H1 (cell line): ENCODE data around the gene LDLRAD3. TPM values are rescaled to one million over a fixed set of nuclear protein-coding genes. Genes with fewer than 3 reads are reported as not detected.

Source experiments
- CTCF ChIA-PET: fragments of 300-600 bp; sonication (Branson Sonifier 250); formaldehyde crosslinking; loops from one replicate; lab custom pipeline; 2021; ENCODE audit not compliant: partially characterized antibody; lab: Charles Lee
- POLR2A ChIA-PET: fragments of 300-600 bp; sonication (Branson Sonifier 250); formaldehyde crosslinking; loops from one replicate; lab custom pipeline; 2021; ENCODE audit warnings: inconsistent platforms; ENCODE audit not compliant: partially characterized antibody; lab: Charles Lee
- DNase-seq, 2 experiments: peaks; one replicate each; pipeline versions ENCODE4 v3.0.0 to v3.0.0-alpha.2; 2010 to 2022; ENCODE audit warnings: low spot score in 2 of 2, low read depth in 1 of 2, mixed read lengths in 1 of 2
- FAIRE-seq: peaks from 2 replicates; lab custom pipeline; 2011; peaks lifted over from hg19 to GRCh38; lab: Jason Lieb, UNC
- H2AFZ ChIP-seq: 2 replicates; pipeline ENCODE4 v1.8.1; 2012; ENCODE audit warnings: low read length, inconsistent platforms
- H2AK5ac ChIP-seq: 2 replicates; pipeline ENCODE4 v1.6.1; 2013; ENCODE audit warnings: low read depth, low read length
- H2BK120ac ChIP-seq: replicated peaks from 2 replicates; pipeline ENCODE3; 2013; ENCODE audit warnings: low read depth, low read length, inconsistent platforms
- H2BK12ac ChIP-seq: 2 replicates; pipeline ENCODE4 v1.6.1; 2013; ENCODE audit warnings: low read depth, low read length
- H2BK15ac ChIP-seq: 2 replicates; pipeline ENCODE4 v1.6.1; 2013; ENCODE audit warnings: low read length
- H2BK20ac ChIP-seq: 2 replicates; pipeline ENCODE4 v1.6.1; 2013; ENCODE audit warnings: low read length
- H2BK5ac ChIP-seq: 2 replicates; pipeline ENCODE4 v1.6.1; 2013; ENCODE audit warnings: low read depth, low read length
- H3K14ac ChIP-seq: 2 replicates; pipeline ENCODE4 v1.6.1; 2013; ENCODE audit warnings: inconsistent platforms; ENCODE audit not compliant: insufficient read length
- H3K18ac ChIP-seq: 2 replicates; pipeline ENCODE4 v1.6.1; 2013; ENCODE audit warnings: low read length; ENCODE audit errors: extremely low read depth
- H3K23ac ChIP-seq: 2 replicates; pipeline ENCODE4 v1.6.1; 2013; ENCODE audit warnings: inconsistent platforms; ENCODE audit not compliant: insufficient read length
- H3K23me2 ChIP-seq: 2 replicates; pipeline ENCODE4 v1.6.1; 2013; ENCODE audit warnings: low read depth, low read length
- H3K27ac ChIP-seq: 2 replicates; pipeline ENCODE4 v1.6.1; 2011; ENCODE audit warnings: low read depth, low read length, inconsistent platforms
- H3K27me3 ChIP-seq, 4 experiments: replicated peaks in 1 of 4; 1 replicate in 1 of 4; 2 replicates in 3 of 4; pipeline versions ENCODE4 v1.6.1 to v1.8.1; 2011 to 2013; ENCODE audit warnings: low read length in 3 of 4, mild to moderate bottlenecking in 3 of 4, inconsistent platforms in 2 of 4, mixed read lengths in 2 of 4, moderate library complexity in 1 of 4; ENCODE audit not compliant: control insufficient read depth in 3 of 4, insufficient read depth in 3 of 4; ENCODE audit errors: extremely low read depth in 1 of 4
- H3K36me3 ChIP-seq, 4 experiments: 2 replicates each; pipeline versions ENCODE4 v1.6.1 to v1.8.1; 2011 to 2013; ENCODE audit warnings: mild to moderate bottlenecking in 4 of 4, low read length in 3 of 4, moderate library complexity in 2 of 4, control low read depth in 1 of 4, inconsistent platforms in 1 of 4; ENCODE audit not compliant: insufficient read depth in 4 of 4, control insufficient read depth in 2 of 4
- H3K4ac ChIP-seq: replicated peaks from 2 replicates; pipeline ENCODE3; 2013; ENCODE audit warnings: low read length, low read depth, mixed read lengths, inconsistent platforms; ENCODE audit not compliant: insufficient read length
- H3K4me1 ChIP-seq, 4 experiments: replicated peaks in 1 of 4; 1 replicate in 1 of 4; 2 replicates in 3 of 4; pipeline versions ENCODE4 v1.6.1 to v1.8.1; 2011 to 2013; ENCODE audit warnings: low read length in 3 of 4, inconsistent platforms in 2 of 4, mixed read lengths in 1 of 4; ENCODE audit not compliant: insufficient read depth in 4 of 4, control insufficient read depth in 3 of 4
- H3K4me2 ChIP-seq, 2 experiments: 2 replicates each; pipeline versions ENCODE4 v1.6.1 to v1.8.1; 2011 to 2013; ENCODE audit warnings: low read depth in 2 of 2, low read length in 2 of 2, control low read depth in 1 of 2, inconsistent platforms in 1 of 2, mild to moderate bottlenecking in 1 of 2; ENCODE audit not compliant: insufficient read depth in 1 of 2
- H3K4me3 ChIP-seq, 4 experiments: fragments of 200-600, 300-600 bp in 1 of 4; sonication (generic), shearing (Covaris generic), sonication (Bioruptor Twin) in 1 of 4; 2 replicates each; pipeline versions ENCODE4 v1.5.1 to v1.8.1; 2011 to 2016; ENCODE audit warnings: low read length in 4 of 4, low read depth in 3 of 4, control low read depth in 2 of 4, inconsistent platforms in 2 of 4, mild to moderate bottlenecking in 2 of 4, mixed read lengths in 1 of 4, moderate library complexity in 1 of 4; ENCODE audit not compliant: insufficient read depth in 2 of 4; ENCODE audit errors: extremely low read depth in 1 of 4
- H3K56ac ChIP-seq: replicated peaks from 2 replicates; pipeline ENCODE3; 2013; ENCODE audit warnings: low read depth, mild to moderate bottlenecking, mixed read lengths, low read length, inconsistent platforms; ENCODE audit not compliant: insufficient read length
- H3K79me1 ChIP-seq: 2 replicates; pipeline ENCODE4 v1.6.1; 2013; ENCODE audit warnings: low read depth, low read length, control low read depth
- H3K79me2 ChIP-seq, 2 experiments: 2 replicates each; pipeline versions ENCODE4 v1.6.1 to v1.8.1; 2012 to 2013; ENCODE audit warnings: low read length in 2 of 2, mild to moderate bottlenecking in 2 of 2, inconsistent platforms in 1 of 2; ENCODE audit not compliant: insufficient read depth in 2 of 2, control insufficient read depth in 1 of 2
- H3K9ac ChIP-seq, 4 experiments: replicated peaks in 1 of 4; 1 replicate in 1 of 4; 2 replicates in 3 of 4; pipeline versions ENCODE4 v1.6.1 to v1.8.1; 2011 to 2013; ENCODE audit warnings: low read depth in 3 of 4, low read length in 3 of 4, control low read depth in 2 of 4, mild to moderate bottlenecking in 2 of 4, moderate library complexity in 2 of 4, inconsistent platforms in 1 of 4; ENCODE audit errors: extremely low read depth in 1 of 4
- H3K9me3 ChIP-seq, 2 experiments: 2 replicates each; pipeline versions ENCODE4 v1.6.1 to v1.8.1; 2012 to 2013; ENCODE audit warnings: mild to moderate bottlenecking in 2 of 2, moderate library complexity in 2 of 2, control low read depth in 1 of 2, inconsistent platforms in 1 of 2, low read depth in 1 of 2, low read length in 1 of 2, mixed read lengths in 1 of 2; ENCODE audit not compliant: insufficient read depth in 2 of 2
- H4K20me1 ChIP-seq, 2 experiments: replicated peaks in 1 of 2; 2 replicates each; pipeline versions ENCODE3 to v1.8.1; 2011 to 2013; ENCODE audit warnings: inconsistent platforms in 2 of 2, low read length in 2 of 2, mild to moderate bottlenecking in 1 of 2; ENCODE audit not compliant: insufficient read depth in 2 of 2, control insufficient read depth in 1 of 2
- H4K5ac ChIP-seq: 2 replicates; pipeline ENCODE4 v1.6.1; 2013; ENCODE audit warnings: low read length, low read depth, mixed read lengths, inconsistent platforms; ENCODE audit not compliant: insufficient read length
- H4K8ac ChIP-seq: 2 replicates; pipeline ENCODE4 v1.8.0; 2013; ENCODE audit warnings: mild to moderate bottlenecking, moderate library complexity, low read length, inconsistent platforms; ENCODE audit not compliant: insufficient read depth; ENCODE audit errors: extremely low read depth
- H4K91ac ChIP-seq: replicated peaks from 2 replicates; pipeline ENCODE3; 2013; ENCODE audit warnings: low read length, mixed read lengths, inconsistent platforms; ENCODE audit not compliant: insufficient read length
- ATF2 ChIP-seq: IDR thresholded peaks from 2 replicates; pipeline ENCODE4 v1.6.1; 2012; ENCODE audit warnings: low read length, inconsistent platforms
- BCL11A ChIP-seq, 2 experiments: IDR thresholded peaks; one replicate each; pipeline ENCODE4 v1.6.1; 2011; ENCODE audit warnings: low read depth in 2 of 2, low read length in 2 of 2, mild to moderate bottlenecking in 2 of 2
- CREB1 ChIP-seq: IDR thresholded peaks from 2 replicates; pipeline ENCODE4 v1.6.1; 2012; ENCODE audit warnings: inconsistent platforms
- EZH2 ChIP-seq: fragments of 200-600 bp; sonication (generic); IDR thresholded peaks from 2 replicates; pipeline ENCODE4 v1.7.1; 2012; ENCODE audit warnings: low read depth, mild to moderate bottlenecking, moderate library complexity, low read length, inconsistent platforms; ENCODE audit not compliant: severe bottlenecking
- JUN ChIP-seq: IDR thresholded peaks from 2 replicates; pipeline ENCODE4 v1.6.1; 2011; ENCODE audit warnings: low read depth, mild to moderate bottlenecking, improper control_type of control experiment, low read length
- KDM1A ChIP-seq: fragments of 200-600, 300-600 bp; sonication (generic); IDR thresholded peaks from 2 replicates; pipeline ENCODE4 v1.7.1; 2016; ENCODE audit warnings: mild to moderate bottlenecking, low read length, borderline replicate concordance
- KDM4A ChIP-seq: IDR thresholded peaks from one replicate; pipeline ENCODE4 v1.7.1; 2012; ENCODE audit warnings: low read depth, mild to moderate bottlenecking, moderate library complexity, low read length, inconsistent platforms; ENCODE audit not compliant: severe bottlenecking
- PHF8 ChIP-seq: fragments of 200-600 bp; sonication (generic); conservative IDR thresholded peaks from 2 replicates; pipeline ENCODE4 v1.7.1; 2012; ENCODE audit warnings: low read depth, mild to moderate bottlenecking, inconsistent platforms, low read length, moderate library complexity
- POLR2AphosphoS5 ChIP-seq: IDR thresholded peaks from 2 replicates; pipeline ENCODE4 v1.6.1; 2011; ENCODE audit warnings: low read depth, low read length
- SP4 ChIP-seq: IDR thresholded peaks from 2 replicates; pipeline ENCODE4 v1.6.1; 2012; ENCODE audit warnings: low read length, inconsistent platforms
- SUZ12 ChIP-seq: fragments of 200-600 bp; sonication (generic); IDR thresholded peaks from 2 replicates; pipeline ENCODE4 v1.6.1; 2012; ENCODE audit warnings: mild to moderate bottlenecking, inconsistent platforms, low read length, moderate library complexity, mixed read lengths
- WGBS, 2 experiments: shearing (Covaris generic) in 1 of 2; methylation state at CpG; one replicate each; pipeline versions ENCODE4 v1.1.6 to v1.1.7; 2013 to 2015; ENCODE audit warnings: low lambda C conversion rate in 2 of 2, mixed read lengths in 2 of 2, inconsistent platforms in 1 of 2, low coverage in 1 of 2, missing lambda C conversion rate in 1 of 2; ENCODE audit not compliant: insufficient replicate concordance in 2 of 2, insufficient coverage in 1 of 2, insufficient read length in 1 of 2; ENCODE audit errors: extremely low coverage in 1 of 2, missing lambda C conversion rate in 1 of 2; 5-methylcytosine and 5-hydroxymethylcytosine counted together
- polyA plus RNA-seq, 7 experiments: library from polyadenylated mRNA; depleted of rRNA in 3 of 7; stranded (reverse) in 5 of 7; unstranded in 2 of 7; fragments of >200 nt in 5 of 7; fragments of 200-250 nt in 2 of 7; gene quantifications; 1 replicate in 5 of 7; 2 replicates in 1 of 7; 4 replicates in 1 of 7; pipeline versions ENCODE4 v1.2.1 to v1.2.3, GENCODE V29; 2011 to 2013; ENCODE audit warnings: missing spikeins in 2 of 7, mixed read lengths in 2 of 7
- total RNA-seq: library from RNA; stranded (reverse); fragmentation: NEBNext Ultra II Directional; extraction: Animal tissue kit (Norgen Biotek cat#: 25700); gene quantifications from 2 replicates; pipeline ENCODE4 v1.2.1, GENCODE V29; 2021

The LDLRAD3 gene
- total and polyA plus RNA-seq, 2 of the 8 experiments (the other 6 are each of a cell fraction or from before 2014, with no cell fraction given), result 18.6 to 22.8 TPM

- Histone ChIP-seq H4K91ac (no peak overlapping the region), H2BK120ac (no peak overlapping the region), H2BK12ac (no peak overlapping the region), H3K79me1 (peaks cover 15% of the 10 kb centered on the region), H3K4me1 (peaks cover 0 to 11% (median 3%) of the 10 kb centered on the region in 4 experiments; a peak in 4 of 7 replicates), H3K79me2 (peaks cover 26 to 93% of the 10 kb centered on the region in 2 experiments), H3K23me2 (no peaks in the 10 kb centered on the region; the same call in 1 of the 2 replicates), H3K14ac (no peak overlapping the region), H2BK5ac (no peak overlapping the region; the same call in 1 of the 2 replicates), H3K56ac (no peak overlapping the region), H4K5ac (no peak overlapping the region), H2AFZ (no peak overlapping the region), H3K27ac (no peak overlapping the region), H2BK20ac (no peak overlapping the region), H3K27me3 (peaks cover 0 to 1% (median 0%) of the 10 kb centered on the region in 4 experiments; a peak in 1 of 7 replicates), H3K4me3 (no peak overlapping the region), H3K36me3 (no peaks in the 10 kb centered on the region; a peak in 1 of 8 replicates), H3K9ac (no peak overlapping the region), H3K4me2 (no peak overlapping the region), H4K20me1 (peaks cover 7 to 17% of the 10 kb centered on the region in 2 experiments), H3K4ac (no peak overlapping the region), H2AK5ac (no peak overlapping the region), H3K23ac (no peak overlapping the region), H3K18ac (no peak overlapping the region), H2BK15ac (no peak overlapping the region), H4K8ac (no peak overlapping the region), H3K9me3 (no peaks in the 10 kb centered on the region)
- WGBS, 2 experiments, result 94% methylated on average over 3 of the region's 3 CpGs; no CpG with 5 or more reads in 1 of the 2 experiments
- CTCF ChIA-PET, result interaction anchor here (0.5 to 1.2 kb wide), 3 partner anchors 49 to 322 kb away, joined by 3 read pairs; no protein-coding TSS in a partner anchor
- FAIRE-seq (no peak), DNase-seq (no peak)
- POLR2A ChIA-PET, result no interaction called here
- no peak for TF ChIP-seq JUN
- TF ChIP-seq KDM1A, result no peak
- TF ChIP-seq POLR2AphosphoS5, result no peak
- TF ChIP-seq SP4, result no peak
- no peak for TF ChIP-seq BCL11A (IDR thresholded peaks at IDR 0.05; ENCODE audit: low read depth in 2 of 2, low read length in 2 of 2)
- TF ChIP-seq KDM4A, result no peak
- no peak for TF ChIP-seq SUZ12
- TF ChIP-seq CREB1, result no peak
- no peak for TF ChIP-seq EZH2
- no peak for TF ChIP-seq PHF8
- no peak for TF ChIP-seq ATF2
These were observed 7.8 kb downstream of the LDLRAD3 start for GRCh38 chr11:35951680-35952079.
